Kidney epithelial cell (primary cell): ENCODE data around the gene TOR2A. TPM values are rescaled to one million over a fixed set of nuclear protein-coding genes. Genes with fewer than 3 reads are reported as not detected.

Source experiments
- DNase-seq: peaks from one replicate; pipeline ENCODE4 v3.0.0-alpha.2; 2010; ENCODE audit warnings: low read depth
- H3K27me3 ChIP-seq: 2 replicates; pipeline ENCODE4 v1.6.0; 2011; ENCODE audit warnings: low read length; ENCODE audit not compliant: control insufficient read depth, insufficient read depth
- H3K36me3 ChIP-seq: 2 replicates; pipeline ENCODE4 v1.5.1; 2011; ENCODE audit warnings: low read length; ENCODE audit not compliant: control insufficient read depth, insufficient read depth
- H3K4me3 ChIP-seq: 2 replicates; pipeline ENCODE4 v1.5.1; 2011; ENCODE audit warnings: low read depth, mild to moderate bottlenecking, control low read depth, low read length
- CTCF ChIP-seq: IDR thresholded peaks from 2 replicates; pipeline ENCODE4 v1.5.1; 2011; ENCODE audit warnings: mild to moderate bottlenecking, moderate library complexity, low read length, control low read depth, inconsistent platforms; ENCODE audit not compliant: insufficient read depth, poor library complexity, severe bottlenecking
- total RNA-seq: library from RNA; depleted of rRNA; stranded (reverse); fragments of >200 nt; gene quantifications from 2 replicates; pipeline ENCODE4 v1.2.3, GENCODE V29; 2015

The TOR2A gene
- total RNA-seq, 1 donor from 2014 or later = 13.4 TPM

DNA sequence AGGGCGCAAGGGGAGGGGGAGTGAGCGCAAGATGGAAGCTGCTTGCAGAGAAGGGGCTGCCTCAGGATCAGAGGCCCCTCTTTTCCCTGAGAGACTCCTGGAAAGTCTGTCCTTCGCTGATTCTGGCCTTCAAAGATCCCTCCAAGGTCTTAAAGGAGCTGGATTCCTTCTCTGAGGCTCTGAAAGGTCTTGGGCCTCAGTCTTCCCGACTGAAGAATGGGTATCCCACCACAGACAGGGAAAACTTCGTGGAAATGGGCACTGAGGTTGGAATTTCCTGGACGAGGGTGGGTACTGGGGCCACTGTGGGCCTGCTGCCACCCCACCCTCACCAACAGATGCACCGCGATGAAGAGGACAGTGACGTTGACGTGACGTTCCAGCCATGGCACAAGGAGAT lies 22.7 kb downstream of the TOR2A start:
- no peaks in the 10 kb centered on the region for H3K27me3 ChIP-seq
- TF ChIP-seq CTCF = no peak
- H3K4me3 ChIP-seq = no peak overlapping the region
- H3K36me3 ChIP-seq = no peaks in the 10 kb centered on the region
- DNase-seq = no peak

GRCh38 chr9:127711831-127712274 lies 23.2 kb downstream of the TOR2A start:
- no peak for TF ChIP-seq CTCF
- Histone ChIP-seq H3K4me3 (no peak overlapping the region), H3K27me3 (no peaks in the 10 kb centered on the region), H3K36me3 (no peaks in the 10 kb centered on the region)
- DNase-seq = no peak

GRCh38 chr9:127711226-127711701 lies 23.8 kb downstream of the TOR2A start:
- H3K4me3 ChIP-seq = no peak overlapping the region
- no peaks in the 10 kb centered on the region for H3K27me3 ChIP-seq

GRCh38 chr9:127710204-127710783 lies 24.8 kb downstream of the TOR2A start:
- H3K36me3 ChIP-seq = no peaks in the 10 kb centered on the region
- H3K27me3 ChIP-seq = no peaks in the 10 kb centered on the region
- no peak for DNase-seq
- H3K4me3 ChIP-seq = no peak overlapping the region
- no peak for TF ChIP-seq CTCF

More at GRCh38 chr9:127711226-127711701, 23.8 kb downstream of the TOR2A start:
- TF ChIP-seq CTCF = no peak
- DNase-seq = no peak
- no peaks in the 10 kb centered on the region for H3K36me3 ChIP-seq

GRCh38 chr9:127708952-127709587 lies 26.0 kb downstream of the TOR2A start:
- Histone ChIP-seq H3K27me3 (no peaks in the 10 kb centered on the region), H3K4me3 (no peak overlapping the region), H3K36me3 (no peaks in the 10 kb centered on the region)
- DNase-seq = no peak
- TF ChIP-seq CTCF = no peak

DNA sequence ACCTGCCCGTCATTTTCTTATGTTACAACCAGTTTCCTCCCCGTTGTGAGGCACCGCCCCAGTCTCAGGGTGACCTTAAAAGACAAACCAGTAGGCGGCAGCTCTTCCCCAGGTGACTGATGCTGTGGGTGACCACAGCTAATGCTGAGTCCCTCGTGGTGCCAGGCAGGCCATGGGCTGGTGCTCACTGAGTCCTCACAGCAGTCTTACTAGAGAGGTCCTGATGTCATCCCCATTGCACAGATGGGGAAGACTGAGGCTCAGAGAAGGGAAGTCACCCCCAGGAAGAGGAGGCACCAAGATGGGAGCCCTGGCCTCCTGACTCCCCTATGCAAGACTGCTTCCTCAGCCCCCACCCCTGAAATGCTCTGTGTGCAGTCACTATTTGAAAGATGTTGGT lies 27.3 kb downstream of the TOR2A start:
- no peak for DNase-seq
- Histone ChIP-seq H3K27me3 (no peaks in the 10 kb centered on the region), H3K4me3 (no peak overlapping the region), H3K36me3 (no peaks in the 10 kb centered on the region)
- TF ChIP-seq CTCF = no peak
